Liver (tissue), 9 donors: ENCODE data around the gene CLCN1. TPM values are rescaled to one million over a fixed set of nuclear protein-coding genes. Genes with fewer than 3 reads are reported as not detected.

Source experiments
- DNase-seq: peaks from one replicate; pipeline ENCODE4 v3.0.0-alpha.2; 2017; ENCODE audit warnings: low spot score
- H3K27ac ChIP-seq, 2 donors: one replicate each; pipeline ENCODE4 v1.7.0; 2013; ENCODE audit warnings: inconsistent platforms in 2 of 2, low read length in 2 of 2, control low read depth in 1 of 2, low read depth in 1 of 2, mild to moderate bottlenecking in 1 of 2
- H3K27me3 ChIP-seq, 4 donors: one replicate each; pipeline versions ENCODE4 v1.6.1 to v1.7.0; 2013; ENCODE audit warnings: low read length in 3 of 4, inconsistent platforms in 1 of 4, mild to moderate bottlenecking in 1 of 4, moderate library complexity in 1 of 4; ENCODE audit not compliant: control insufficient read depth in 4 of 4, insufficient read depth in 4 of 4
- H3K36me3 ChIP-seq, 4 donors: one replicate each; pipeline versions ENCODE4 v1.6.1 to v1.7.0; 2013; ENCODE audit warnings: low read length in 3 of 4, mild to moderate bottlenecking in 3 of 4, low read depth in 1 of 4, moderate library complexity in 1 of 4; ENCODE audit not compliant: control insufficient read depth in 4 of 4, insufficient read depth in 3 of 4
- H3K4me1 ChIP-seq, 4 donors: one replicate each; pipeline versions ENCODE4 v1.6.1 to v1.7.0; 2013; ENCODE audit warnings: low read length in 3 of 4, mild to moderate bottlenecking in 3 of 4, moderate library complexity in 1 of 4; ENCODE audit not compliant: control insufficient read depth in 4 of 4, insufficient read depth in 4 of 4
- H3K4me3 ChIP-seq, 3 donors: one replicate each; pipeline versions ENCODE4 v1.6.1 to v1.7.0; 2013; ENCODE audit warnings: low read length in 3 of 3, control low read depth in 1 of 3, low read depth in 1 of 3, mild to moderate bottlenecking in 1 of 3
- H3K9ac ChIP-seq, 2 donors: one replicate each; pipeline ENCODE4 v1.7.0; 2013; ENCODE audit warnings: low read length in 2 of 2, mild to moderate bottlenecking in 2 of 2, moderate library complexity in 2 of 2, control low read depth in 1 of 2, low read depth in 1 of 2
- H3K9me3 ChIP-seq, 4 donors: one replicate each; pipeline versions ENCODE4 v1.6.1 to v1.7.0; 2013; ENCODE audit warnings: low read length in 3 of 4; ENCODE audit not compliant: control insufficient read depth in 4 of 4
- CTCF ChIP-seq: fragments of 150-350 bp; IDR thresholded peaks from 2 replicates; pipeline ENCODE4 v1.5.1; 2017; ENCODE audit warnings: improper control_type of control experiment, low read depth, low read length; ENCODE audit not compliant: missing input control
- EGR1 ChIP-seq, 2 donors: IDR thresholded peaks; 2 replicates each; pipeline ENCODE4 v1.6.1; 2016 to 2018; ENCODE audit warnings: antibody characterized with exemption in 2 of 2, low read depth in 2 of 2
- FOXA1 ChIP-seq: IDR thresholded peaks from 2 replicates; pipeline ENCODE4 v1.6.1; 2016; ENCODE audit warnings: antibody characterized with exemption
- FOXA2 ChIP-seq: IDR thresholded peaks from 2 replicates; pipeline ENCODE4 v1.6.1; 2016; ENCODE audit warnings: antibody characterized with exemption
- GABPA ChIP-seq, 2 donors: IDR thresholded peaks in 1 of 2; conservative IDR thresholded peaks in 1 of 2; 2 replicates each; pipeline ENCODE4 v1.6.1; 2016; ENCODE audit warnings: antibody characterized with exemption in 2 of 2, mild to moderate bottlenecking in 1 of 2, moderate library complexity in 1 of 2
- HNF4A ChIP-seq, 2 donors: conservative IDR thresholded peaks; 2 replicates each; pipeline ENCODE4 v1.6.1; 2016; ENCODE audit warnings: antibody characterized with exemption in 2 of 2, mild to moderate bottlenecking in 2 of 2
- HNF4G ChIP-seq: IDR thresholded peaks from 2 replicates; pipeline ENCODE4 v1.6.1; 2016; ENCODE audit warnings: antibody characterized with exemption
- JUND ChIP-seq, 2 donors: IDR thresholded peaks; 2 replicates each; pipeline ENCODE4 v1.6.1; 2016; ENCODE audit warnings: antibody characterized with exemption in 2 of 2
- NR2F2 ChIP-seq: IDR thresholded peaks from 2 replicates; pipeline ENCODE4 v1.6.1; 2016; ENCODE audit warnings: antibody characterized with exemption
- RAD21 ChIP-seq, 2 donors: IDR thresholded peaks; 2 replicates each; pipeline ENCODE4 v1.6.1; 2016; ENCODE audit warnings: antibody characterized with exemption in 2 of 2, mild to moderate bottlenecking in 2 of 2
- RXRA ChIP-seq, 2 donors: IDR thresholded peaks; 2 replicates each; pipeline ENCODE4 v1.6.1; 2017 to 2018; ENCODE audit warnings: antibody characterized with exemption in 2 of 2, mild to moderate bottlenecking in 1 of 2
- SP1 ChIP-seq: IDR thresholded peaks from 2 replicates; pipeline ENCODE4 v1.6.1; 2018; ENCODE audit warnings: antibody characterized with exemption, mild to moderate bottlenecking
- TAF1 ChIP-seq: conservative IDR thresholded peaks from 2 replicates; pipeline ENCODE4 v1.6.1; 2016; ENCODE audit warnings: antibody characterized with exemption, mild to moderate bottlenecking
- YY1 ChIP-seq: IDR thresholded peaks from 2 replicates; pipeline ENCODE4 v1.6.1; 2016; ENCODE audit warnings: antibody characterized with exemption, mild to moderate bottlenecking
- WGBS: extraction: QIAGEN DNeasy Blood & Tissue Kit; methylation state at CpG from one replicate; pipeline ENCODE4 v1.1.7; 2013; 5-methylcytosine and 5-hydroxymethylcytosine counted together
- polyA plus RNA-seq, 2 donors: library from polyadenylated mRNA; stranded (reverse) in 1 of 2; unstranded in 1 of 2; fragments of 200-250 nt in 1 of 2; fragments of >200 nt in 1 of 2; fragmentation: Nextera tagmentation in 1 of 2; extraction: Ambion mirVana in 1 of 2; gene quantifications; one replicate each; pipeline versions ENCODE4 v1.2.1 to v1.2.3, GENCODE V29; 2013 to 2015
- total RNA-seq, 2 donors: library from RNA; depleted of rRNA; stranded (reverse); fragments of >200 nt; gene quantifications; one replicate each; pipeline ENCODE4 v1.2.3, GENCODE V29; 2014
- TF ChIP-seq, protein P1 (sequence below): IDR thresholded peaks from 2 replicates; pipeline ENCODE4 v1.6.1; 2016; ENCODE audit warnings: antibody characterized with exemption
- TF ChIP-seq, protein P2 (sequence below): IDR thresholded peaks from 2 replicates; pipeline ENCODE4 v1.6.1; 2016; ENCODE audit warnings: antibody characterized with exemption, mild to moderate bottlenecking
- TF ChIP-seq, protein P3 (sequence below): IDR thresholded peaks from 2 replicates; pipeline ENCODE4 v1.6.1; 2016; ENCODE audit warnings: antibody characterized with exemption
- TF ChIP-seq, protein P4 (sequence below): IDR thresholded peaks from 2 replicates; pipeline ENCODE4 v1.6.1; 2016; ENCODE audit warnings: antibody characterized with exemption
- donor health status: healthy.
- donor health status: healthy.
- donor health status: healthy.
- donor health status: healthy.
- donor health status: healthy.

Gene CLCN1
- total and polyA plus RNA-seq, 4 donors = 0.01 to 0.08 TPM; not detected in 2

- H3K36me3 ChIP-seq = no peaks in the 10 kb centered on the region
- no peak overlapping the region for H3K4me3 ChIP-seq
- WGBS = 93% methylated on average over 8 of the region's 8 CpGs
- H3K4me1 ChIP-seq = no peaks in the 10 kb centered on the region
- no peaks in the 10 kb centered on the region for H3K27me3 ChIP-seq
- no peak overlapping the region for H3K27ac ChIP-seq
- DNase-seq = no peak
- H3K9ac ChIP-seq = no peak overlapping the region
- TF ChIP-seq FOXA2 (no peak), RAD21 (IDR thresholded peaks at IDR 0.05) (no peak), EGR1 (IDR thresholded peaks at IDR 0.05; ENCODE audit: low read depth in 2 of 2) (no peak), NR2F2 (no peak), RXRA (IDR thresholded peaks at IDR 0.05) (no peak), GABPA (IDR thresholded peaks at IDR 0.05 in 1 of 2, conservative IDR thresholded peaks at IDR 0.05 in 1 of 2) (no peak), SP1 (no peak), TAF1 (no peak), YY1 (no peak), CTCF (no peak), JUND (IDR thresholded peaks at IDR 0.05) (no peak), HNF4G (no peak), FOXA1 (no peak), HNF4A (conservative IDR thresholded peaks at IDR 0.05) (no peak)
- TF ChIP-seq, protein P1, sequence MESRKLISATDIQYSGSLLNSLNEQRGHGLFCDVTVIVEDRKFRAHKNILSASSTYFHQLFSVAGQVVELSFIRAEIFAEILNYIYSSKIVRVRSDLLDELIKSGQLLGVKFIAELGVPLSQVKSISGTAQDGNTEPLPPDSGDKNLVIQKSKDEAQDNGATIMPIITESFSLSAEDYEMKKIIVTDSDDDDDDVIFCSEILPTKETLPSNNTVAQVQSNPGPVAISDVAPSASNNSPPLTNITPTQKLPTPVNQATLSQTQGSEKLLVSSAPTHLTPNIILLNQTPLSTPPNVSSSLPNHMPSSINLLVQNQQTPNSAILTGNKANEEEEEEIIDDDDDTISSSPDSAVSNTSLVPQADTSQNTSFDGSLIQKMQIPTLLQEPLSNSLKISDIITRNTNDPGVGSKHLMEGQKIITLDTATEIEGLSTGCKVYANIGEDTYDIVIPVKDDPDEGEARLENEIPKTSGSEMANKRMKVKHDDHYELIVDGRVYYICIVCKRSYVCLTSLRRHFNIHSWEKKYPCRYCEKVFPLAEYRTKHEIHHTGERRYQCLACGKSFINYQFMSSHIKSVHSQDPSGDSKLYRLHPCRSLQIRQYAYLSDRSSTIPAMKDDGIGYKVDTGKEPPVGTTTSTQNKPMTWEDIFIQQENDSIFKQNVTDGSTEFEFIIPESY = no peak
- TF ChIP-seq, protein P2, sequence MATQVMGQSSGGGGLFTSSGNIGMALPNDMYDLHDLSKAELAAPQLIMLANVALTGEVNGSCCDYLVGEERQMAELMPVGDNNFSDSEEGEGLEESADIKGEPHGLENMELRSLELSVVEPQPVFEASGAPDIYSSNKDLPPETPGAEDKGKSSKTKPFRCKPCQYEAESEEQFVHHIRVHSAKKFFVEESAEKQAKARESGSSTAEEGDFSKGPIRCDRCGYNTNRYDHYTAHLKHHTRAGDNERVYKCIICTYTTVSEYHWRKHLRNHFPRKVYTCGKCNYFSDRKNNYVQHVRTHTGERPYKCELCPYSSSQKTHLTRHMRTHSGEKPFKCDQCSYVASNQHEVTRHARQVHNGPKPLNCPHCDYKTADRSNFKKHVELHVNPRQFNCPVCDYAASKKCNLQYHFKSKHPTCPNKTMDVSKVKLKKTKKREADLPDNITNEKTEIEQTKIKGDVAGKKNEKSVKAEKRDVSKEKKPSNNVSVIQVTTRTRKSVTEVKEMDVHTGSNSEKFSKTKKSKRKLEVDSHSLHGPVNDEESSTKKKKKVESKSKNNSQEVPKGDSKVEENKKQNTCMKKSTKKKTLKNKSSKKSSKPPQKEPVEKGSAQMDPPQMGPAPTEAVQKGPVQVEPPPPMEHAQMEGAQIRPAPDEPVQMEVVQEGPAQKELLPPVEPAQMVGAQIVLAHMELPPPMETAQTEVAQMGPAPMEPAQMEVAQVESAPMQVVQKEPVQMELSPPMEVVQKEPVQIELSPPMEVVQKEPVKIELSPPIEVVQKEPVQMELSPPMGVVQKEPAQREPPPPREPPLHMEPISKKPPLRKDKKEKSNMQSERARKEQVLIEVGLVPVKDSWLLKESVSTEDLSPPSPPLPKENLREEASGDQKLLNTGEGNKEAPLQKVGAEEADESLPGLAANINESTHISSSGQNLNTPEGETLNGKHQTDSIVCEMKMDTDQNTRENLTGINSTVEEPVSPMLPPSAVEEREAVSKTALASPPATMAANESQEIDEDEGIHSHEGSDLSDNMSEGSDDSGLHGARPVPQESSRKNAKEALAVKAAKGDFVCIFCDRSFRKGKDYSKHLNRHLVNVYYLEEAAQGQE = no peak
- TF ChIP-seq, protein P3, sequence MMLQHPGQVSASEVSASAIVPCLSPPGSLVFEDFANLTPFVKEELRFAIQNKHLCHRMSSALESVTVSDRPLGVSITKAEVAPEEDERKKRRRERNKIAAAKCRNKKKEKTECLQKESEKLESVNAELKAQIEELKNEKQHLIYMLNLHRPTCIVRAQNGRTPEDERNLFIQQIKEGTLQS = no peak
- TF ChIP-seq, protein P4, sequence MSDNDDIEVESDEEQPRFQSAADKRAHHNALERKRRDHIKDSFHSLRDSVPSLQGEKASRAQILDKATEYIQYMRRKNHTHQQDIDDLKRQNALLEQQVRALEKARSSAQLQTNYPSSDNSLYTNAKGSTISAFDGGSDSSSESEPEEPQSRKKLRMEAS = no peak
- no peaks in the 10 kb centered on the region for H3K9me3 ChIP-seq
These were observed 15.4 kb downstream of the CLCN1 start for GRCh38 chr7:143331179-143331801.
